PC-3 (cell line): ENCODE results near the gene MAP3K3. TPM values are rescaled to one million over a fixed set of nuclear protein-coding genes. Genes with fewer than 3 reads are reported as not detected.

Experiments
- ATAC-seq: fragments of 200-7000 bp; cut with Tn5 transposase; 2 replicates; pipeline ENCODE4 v1.9.1; 2020; ENCODE audit warnings: mild to moderate bottlenecking, moderate library complexity
- BruUV-seq: library from RNA; stranded (reverse); fragments of 400-500 nt; replicated peaks from 2 replicates; lab custom pipeline; 2021; lab: Mats Ljungman, UMichigan
- CTCF ChIA-PET: fragments of 300-600 bp; sonication (Branson Sonifier 250); formaldehyde crosslinking; loops from one replicate; lab custom pipeline; 2022; ENCODE audit warnings: antibody characterized with exemption; lab: Charles Lee
- POLR2A ChIA-PET: fragments of 300-600 bp; sonication (Branson Sonifier 250); formaldehyde crosslinking; loops from one replicate; lab custom pipeline; 2022; ENCODE audit warnings: antibody characterized with exemption; ENCODE audit not compliant: unreplicated experiment; lab: Charles Lee
- DNase-seq: peaks from one replicate; pipeline ENCODE4 v3.0.0-alpha.2; 2015
- H2AFZ ChIP-seq: fragments of 300-600 bp; sonication (generic); 2 replicates; pipeline ENCODE4 v1.6.0; 2016; ENCODE audit warnings: antibody characterized with exemption, low read length
- H3F3A ChIP-seq: fragments of 300-600 bp; sonication (generic); one replicate; pipeline ENCODE4 v1.6.0; 2017; ENCODE audit warnings: antibody characterized with exemption, low read length, control low read depth, mild to moderate bottlenecking; ENCODE audit not compliant: unreplicated experiment
- H3K27ac ChIP-seq: fragments of 300-600 bp; sonication (generic); 2 replicates; pipeline ENCODE4 v1.5.1; 2016; ENCODE audit warnings: mild to moderate bottlenecking, low read length
- H3K27me3 ChIP-seq: fragments of 300-600 bp; sonication (generic); 2 replicates; pipeline ENCODE4 v1.6.1; 2016; ENCODE audit warnings: low read length, mixed read lengths
- H3K36me3 ChIP-seq: fragments of 300-600 bp; sonication (generic); 2 replicates; pipeline ENCODE4 v1.6.1; 2016; ENCODE audit warnings: low read depth, mixed run types, low read length, mixed read lengths
- H3K4me1 ChIP-seq: fragments of 300-600 bp; sonication (generic); 2 replicates; pipeline ENCODE4 v1.5.1; 2016; ENCODE audit warnings: low read length; ENCODE audit not compliant: insufficient read depth
- H3K4me2 ChIP-seq: fragments of 300-600 bp; sonication (generic); 2 replicates; pipeline ENCODE4 v1.6.0; 2016; ENCODE audit warnings: low read length
- H3K4me3 ChIP-seq: fragments of 300-600 bp; sonication (generic); 2 replicates; pipeline ENCODE4 v1.5.1; 2016; ENCODE audit warnings: mild to moderate bottlenecking, low read length, mixed read lengths
- H3K79me2 ChIP-seq: fragments of 300-600 bp; sonication (generic); 2 replicates; pipeline ENCODE4 v1.6.1; 2017; ENCODE audit warnings: low read length, mixed read lengths
- H3K9ac ChIP-seq: fragments of 300-600 bp; sonication (generic); 2 replicates; pipeline ENCODE4 v1.6.0; 2016; ENCODE audit warnings: mild to moderate bottlenecking, low read length
- H3K9me2 ChIP-seq: fragments of 300-600 bp; sonication (generic); replicated peaks from 2 replicates; pipeline ENCODE4 v1.6.1; 2016; ENCODE audit warnings: mixed run types, low read length, mixed read lengths
- H3K9me3 ChIP-seq: fragments of 300-600 bp; sonication (generic); 2 replicates; pipeline ENCODE4 v1.6.1; 2016; ENCODE audit warnings: low read length, mixed read lengths
- H4K20me1 ChIP-seq: fragments of 300-600 bp; sonication (generic); 2 replicates; pipeline ENCODE4 v1.6.1; 2016; ENCODE audit warnings: low read length, mixed read lengths
- EZH2 ChIP-seq: fragments of 300-600 bp; sonication (generic); IDR thresholded peaks from one replicate; pipeline ENCODE4 v1.6.1; 2017; ENCODE audit warnings: antibody characterized with exemption, mild to moderate bottlenecking, low read length; ENCODE audit not compliant: unreplicated experiment
- EZH2phosphoT487 ChIP-seq: fragments of 300-600 bp; sonication (generic); IDR thresholded peaks from 2 replicates; pipeline ENCODE4 v1.6.1; 2018; ENCODE audit warnings: mild to moderate bottlenecking, antibody characterized with exemption, low read length, borderline replicate concordance
- intact Hi-C: fragments of 100-400 bp; cut with micrococcal nuclease; formaldehyde crosslinking; loops from 2 replicates; pipeline ENCODE4 v1.9.0; 2023
- total RNA-seq: library from RNA; depleted of rRNA; stranded (reverse); fragments of >200 nt; gene quantifications from 2 replicates; pipeline ENCODE4 v1.2.3, GENCODE V29; 2014
- TF ChIP-seq, protein P1 (sequence below): fragments of 300-600 bp; sonication (generic); conservative IDR thresholded peaks from 2 replicates; pipeline ENCODE4 v1.5.1; 2017; ENCODE audit warnings: antibody characterized with exemption, low read depth, mild to moderate bottlenecking, low read length

MAP3K3 gene
- total RNA-seq, 1 experiment from 2014 or later, result 27.1 TPM

DNA sequence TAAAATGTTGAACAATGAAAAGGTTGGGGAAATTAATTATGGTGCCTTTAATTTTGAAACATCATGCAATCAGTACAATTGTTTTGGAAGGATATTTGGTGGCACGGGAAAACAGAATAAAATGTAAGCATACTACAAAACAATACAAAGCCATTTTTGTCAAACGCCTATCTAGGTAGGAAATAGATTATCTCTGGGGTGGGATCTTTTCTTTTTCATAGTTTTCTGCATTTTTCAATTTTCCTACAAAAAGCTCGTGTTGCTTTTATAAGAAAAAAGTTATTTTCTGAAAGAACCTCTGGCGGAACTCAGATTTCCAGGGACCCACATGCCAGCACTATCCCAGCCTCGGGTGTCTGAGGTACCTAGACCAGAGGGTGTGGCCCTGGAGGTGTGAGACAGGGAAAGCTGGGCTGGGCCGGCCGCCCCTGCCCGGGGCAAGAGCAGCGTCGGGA is 961 bp upstream of the MAP3K3 start:
- no peaks in the 10 kb centered on the region for H3F3A ChIP-seq
- H3K9me3 ChIP-seq, result no peaks in the 10 kb centered on the region
- peak overlapping the region; percentile 94 for H3K4me2 ChIP-seq
- DNase-seq, result no peak
- TF ChIP-seq EZH2phosphoT487, result no peak
- no peak for TF ChIP-seq EZH2
- TF ChIP-seq, protein P1, sequence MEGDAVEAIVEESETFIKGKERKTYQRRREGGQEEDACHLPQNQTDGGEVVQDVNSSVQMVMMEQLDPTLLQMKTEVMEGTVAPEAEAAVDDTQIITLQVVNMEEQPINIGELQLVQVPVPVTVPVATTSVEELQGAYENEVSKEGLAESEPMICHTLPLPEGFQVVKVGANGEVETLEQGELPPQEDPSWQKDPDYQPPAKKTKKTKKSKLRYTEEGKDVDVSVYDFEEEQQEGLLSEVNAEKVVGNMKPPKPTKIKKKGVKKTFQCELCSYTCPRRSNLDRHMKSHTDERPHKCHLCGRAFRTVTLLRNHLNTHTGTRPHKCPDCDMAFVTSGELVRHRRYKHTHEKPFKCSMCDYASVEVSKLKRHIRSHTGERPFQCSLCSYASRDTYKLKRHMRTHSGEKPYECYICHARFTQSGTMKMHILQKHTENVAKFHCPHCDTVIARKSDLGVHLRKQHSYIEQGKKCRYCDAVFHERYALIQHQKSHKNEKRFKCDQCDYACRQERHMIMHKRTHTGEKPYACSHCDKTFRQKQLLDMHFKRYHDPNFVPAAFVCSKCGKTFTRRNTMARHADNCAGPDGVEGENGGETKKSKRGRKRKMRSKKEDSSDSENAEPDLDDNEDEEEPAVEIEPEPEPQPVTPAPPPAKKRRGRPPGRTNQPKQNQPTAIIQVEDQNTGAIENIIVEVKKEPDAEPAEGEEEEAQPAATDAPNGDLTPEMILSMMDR, result no peak
- 0 out of 2 replicates have a peak, but pooled peaks cover 4% of the 10 kb centered on the region for H4K20me1 ChIP-seq
- peak overlapping the region; percentile 79 for H3K4me3 ChIP-seq
- intact Hi-C loops, result loop anchor here (5.0 kb wide), 2 partner anchors 76 to 121 kb away; partner anchors contain the start of gene STRADA
- H3K36me3 ChIP-seq, result no peaks in the 10 kb centered on the region
- peaks cover 33% of the 10 kb centered on the region for H3K79me2 ChIP-seq
- ChIA-PET CTCF (interaction anchor here (0.9 to 1.5 kb wide), 3 partner anchors 9 to 176 kb away, joined by 3 to 16 read pairs (median 3); no protein-coding TSS in a partner anchor), POLR2A (no interaction called here)
- H2AFZ ChIP-seq, result peak overlapping the region; percentile 93
- TSS peak; percentile 89 for BruUV-seq
- H3K27me3 ChIP-seq, result no peaks in the 10 kb centered on the region
- peak overlapping the region; percentile 11; the same call in 1 of the 2 replicates for H3K27ac ChIP-seq
- no peak for ATAC-seq
- peak overlapping the region; percentile 80 for H3K9ac ChIP-seq
- peaks cover 28% of the 10 kb centered on the region for H3K4me1 ChIP-seq
- H3K9me2 ChIP-seq, result no peaks in the 10 kb centered on the region

DNA sequence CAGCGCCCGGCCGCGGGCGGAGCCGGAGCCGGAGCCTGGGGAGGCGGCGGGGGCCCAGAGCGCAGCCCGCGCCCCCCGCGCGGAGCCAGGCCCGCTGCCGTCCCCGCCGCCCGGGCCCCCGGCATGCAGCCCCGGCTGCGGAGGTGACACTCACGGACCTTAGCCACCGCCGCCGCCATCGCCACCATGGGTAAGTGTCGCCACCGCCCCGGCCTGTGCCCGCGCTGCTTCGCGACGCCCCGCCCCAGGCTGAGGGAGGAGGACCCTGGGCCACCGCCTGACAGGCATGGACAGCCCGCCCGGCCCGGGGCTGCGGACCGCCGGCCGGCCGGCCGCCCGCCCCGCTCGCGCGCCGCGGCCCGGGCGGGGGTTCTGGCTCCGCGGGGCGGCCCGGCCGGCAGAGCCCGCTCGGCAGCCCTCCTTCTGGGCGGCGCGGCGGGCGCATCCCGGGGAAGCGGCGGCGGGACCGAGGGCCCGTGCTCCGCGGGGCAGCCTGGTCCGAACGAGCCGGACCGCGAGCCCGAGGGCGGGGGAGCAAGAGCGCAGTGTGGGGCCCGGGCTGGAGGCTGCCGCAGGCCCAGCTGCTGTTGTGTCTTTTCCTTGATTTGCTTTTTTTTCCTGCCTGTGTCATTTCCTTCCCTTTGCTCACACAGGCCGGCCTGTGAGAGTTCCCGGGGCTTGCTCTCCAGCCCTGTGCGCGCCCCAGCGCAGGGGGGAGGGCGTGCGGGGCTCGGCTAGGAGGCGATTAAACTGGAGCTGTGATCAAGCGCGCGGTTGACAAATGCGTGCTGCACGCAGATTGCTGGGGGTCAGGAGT is 565 bp downstream of the MAP3K3 start:
- no peaks in the 10 kb centered on the region for H3K27me3 ChIP-seq
- H3K4me2 ChIP-seq, result peak overlapping the region; percentile 93
- H3K9me2 ChIP-seq, result no peaks in the 10 kb centered on the region
- H4K20me1 ChIP-seq, result 0 out of 2 replicates have a peak, but pooled peaks cover 4% of the 10 kb centered on the region
- H3F3A ChIP-seq, result no peaks in the 10 kb centered on the region
- H3K4me1 ChIP-seq, result peaks cover 26% of the 10 kb centered on the region
- intact Hi-C loops, result loop anchor here (5.0 kb wide), 2 partner anchors 75 to 120 kb away; partner anchors contain the start of gene STRADA
- peak; percentile 56 for ATAC-seq
- no peak for TF ChIP-seq EZH2phosphoT487
- no peak for TF ChIP-seq EZH2
- TF ChIP-seq, protein P1, result no peak
- H3K9ac ChIP-seq, result peak overlapping the region; percentile 59
- H3K36me3 ChIP-seq, result no peaks in the 10 kb centered on the region
- no peaks in the 10 kb centered on the region for H3K9me3 ChIP-seq
- peak; percentile 58 for DNase-seq
- peak overlapping the region; percentile 86 for H2AFZ ChIP-seq
- peaks cover 44% of the 10 kb centered on the region for H3K79me2 ChIP-seq
- peak overlapping the region; percentile 82 for H3K4me3 ChIP-seq
- ChIA-PET POLR2A (interaction anchor here (0.5 to 0.6 kb wide), 2 partner anchors 19 to 73 kb away, joined by 3 read pairs; no protein-coding TSS in a partner anchor), CTCF (interaction anchor here (0.5 to 1.5 kb wide), 4 partner anchors 11 to 799 kb away, joined by 3 to 16 read pairs (median 4); no protein-coding TSS in a partner anchor)
- no TSS peak for BruUV-seq
- H3K27ac ChIP-seq, result no peak overlapping the region
